Stimulated activated CD8-positive, alpha-beta memory T cell treated with anti-CD3 and anti-CD28 coated beads, Interleukin-7, amount 100 ng/mL, for 24 hours (primary cell): ENCODE results near the gene KRTAP10-4.
"Not testable (repeated sequence)": the region's sequence is repeated elsewhere in the genome, so short reads cannot be mapped to it uniquely, and the experiment has no call there.

Experiments
- DNase-seq: peaks from one replicate; pipeline ENCODE4 v3.0.0-alpha.2; 2020; ENCODE audit warnings: low read depth

Gene KRTAP10-4

GRCh38 chr21:44579056-44579832 is 5.7 kb downstream of the KRTAP10-4 start:
- DNase-seq = no peak

GRCh38 chr21:44579833-44580144 is 6.3 kb downstream of the KRTAP10-4 start:
- DNase-seq = no peak

- not testable (repeated sequence) for DNase-seq
These were observed 6.8 kb downstream of the KRTAP10-4 start, which contains the start of gene KRTAP10-5 for GRCh38 chr21:44580231-44580821. Gene KRTAP10-5 (minus strand): TSS chr21:44580604. CDS start chr21:44580578, 26 bp downstream.

- no peak for DNase-seq
These were observed 7.6 kb downstream of the KRTAP10-4 start for GRCh38 chr21:44581158-44581557.

- DNase-seq = no peak
These were observed 8.5 kb downstream of the KRTAP10-4 start for GRCh38 chr21:44582055-44582454.

- DNase-seq = no peak
These were observed 9.7 kb downstream of the KRTAP10-4 start for GRCh38 chr21:44583089-44583799.

- DNase-seq = no peak
These were observed 10.2 kb downstream of the KRTAP10-4 start for GRCh38 chr21:44583800-44584147.

GRCh38 chr21:44585892-44586291 is 12.4 kb downstream of the KRTAP10-4 start:
- no peak for DNase-seq

GRCh38 chr21:44589094-44589493 is 15.6 kb downstream of the KRTAP10-4 start:
- no peak for DNase-seq

GRCh38 chr21:44589586-44590305 is 16.2 kb downstream of the KRTAP10-4 start:
- DNase-seq = no peak

GRCh38 chr21:44590311-44590721 is 16.8 kb downstream of the KRTAP10-4 start:
- DNase-seq = no peak

- DNase-seq = not testable (repeated sequence)
These were observed 17.6 kb downstream of the KRTAP10-4 start for GRCh38 chr21:44590897-44591800.

GRCh38 chr21:44591801-44592130 is 18.2 kb downstream of the KRTAP10-4 start:
- DNase-seq = not testable (repeated sequence)

- no peak for DNase-seq
These were observed 19.1 kb downstream of the KRTAP10-4 start, which contains the start of gene KRTAP10-6 for GRCh38 chr21:44592446-44593311. Gene KRTAP10-6 (minus strand): TSS chr21:44592505. CDS start chr21:44592484, 21 bp downstream.

- no peak for DNase-seq
These were observed 20.3 kb downstream of the KRTAP10-4 start for GRCh38 chr21:44593598-44594405.

GRCh38 chr21:44594406-44594916 is 20.9 kb downstream of the KRTAP10-4 start:
- no peak for DNase-seq

GRCh38 chr21:44595524-44595923 is 22.0 kb downstream of the KRTAP10-4 start:
- no peak for DNase-seq

- DNase-seq = no peak
These were observed 22.7 kb downstream of the KRTAP10-4 start for GRCh38 chr21:44596068-44596725.

GRCh38 chr21:44598061-44598460 is 24.5 kb downstream of the KRTAP10-4 start:
- DNase-seq = no peak
